GM12878 (cell line): ENCODE measurements around the gene CTDP1. TPM values are rescaled to one million over a fixed set of nuclear protein-coding genes. Genes with fewer than 3 reads are reported as not detected.

Source experiments
- ATAC-seq: fragments of 200-7000 bp; cut with Tn5 transposase; 3 replicates; pipeline ENCODE4 v1.9.1; 2020; ENCODE audit warnings: mild to moderate bottlenecking, moderate library complexity
- BruUV-seq: library from RNA; stranded (reverse); fragments of 400-500 nt; replicated peaks from 2 replicates; lab custom pipeline; 2021; lab: Mats Ljungman, UMichigan
- CTCF ChIA-PET: fragments of 300-600 bp; sonication (Branson Sonifier 250); formaldehyde crosslinking; extraction: SDS; loops from one replicate; lab custom pipeline; 2021; ENCODE audit warnings: inconsistent platforms; lab: Yijun Ruan, JAX
- POLR2A ChIA-PET: fragments of 350-600 bp; formaldehyde crosslinking; extraction: SDS; loops from one replicate; lab custom pipeline; 2021; ENCODE audit warnings: inconsistent platforms; lab: Charles Lee
- RAD21 ChIA-PET: fragments of 300-600 bp; sonication (Branson Sonifier 250); formaldehyde crosslinking; loops from one replicate; lab custom pipeline; 2023; ENCODE audit warnings: antibody characterized with exemption; ENCODE audit not compliant: unreplicated experiment; lab: Charles Lee
- SMC1A ChIA-PET: fragments of 300-600 bp; sonication (Branson Sonifier 250); formaldehyde crosslinking; loops from one replicate; lab custom pipeline; 2023; ENCODE audit not compliant: unreplicated experiment, uncharacterized antibody; lab: Charles Lee
- DNase-seq: peaks from one replicate; pipeline ENCODE4 v3.0.0-alpha.2; 2011; ENCODE audit warnings: low read depth, low spot score
- FAIRE-seq: peaks from 3 replicates; lab custom pipeline; 2011; peaks lifted over from hg19 to GRCh38; lab: Jason Lieb, UNC
- H2AFZ ChIP-seq: 2 replicates; pipeline ENCODE4 v1.6.0; 2011; ENCODE audit warnings: low read depth, low read length, control low read depth; ENCODE audit not compliant: control insufficient read depth
- H3K27ac ChIP-seq: 2 replicates; pipeline ENCODE4 v1.5.1; 2011; ENCODE audit warnings: control low read depth; ENCODE audit not compliant: control insufficient read depth, insufficient read depth
- H3K27me3 ChIP-seq, 2 experiments: replicated peaks in 1 of 2; 2 replicates each; pipeline versions ENCODE4 v1.6.0 to v1.6.1; 2011; ENCODE audit warnings: low read length in 1 of 2; ENCODE audit not compliant: control insufficient read depth in 2 of 2, insufficient read depth in 2 of 2
- H3K36me3 ChIP-seq, 2 experiments: 2 replicates each; pipeline ENCODE4 v1.5.1; 2011; ENCODE audit warnings: low read length in 1 of 2; ENCODE audit not compliant: control insufficient read depth in 2 of 2, insufficient read depth in 2 of 2
- H3K4me1 ChIP-seq: 2 replicates; pipeline ENCODE4 v1.6.1; 2011; ENCODE audit warnings: mild to moderate bottlenecking, low read length, moderate library complexity, mixed read lengths; ENCODE audit not compliant: control insufficient read depth, insufficient read depth
- H3K4me2 ChIP-seq: 2 replicates; pipeline ENCODE4 v1.6.0; 2011; ENCODE audit warnings: control low read depth; ENCODE audit not compliant: control insufficient read depth, insufficient read depth
- H3K4me3 ChIP-seq: fragments of 200-600 bp; sonication (generic); 2 replicates; pipeline ENCODE4 v1.5.1; 2016
- H3K79me2 ChIP-seq: 2 replicates; pipeline ENCODE4 v1.6.0; 2011; ENCODE audit warnings: low read length; ENCODE audit not compliant: control insufficient read depth, insufficient read depth
- H3K9ac ChIP-seq: 2 replicates; pipeline ENCODE4 v1.8.0; 2011; ENCODE audit warnings: low read length, control low read depth, mixed read lengths; ENCODE audit not compliant: control insufficient read depth, insufficient read depth
- H3K9me3 ChIP-seq: replicated peaks from 3 replicates; pipeline ENCODE4 v1.5.1; 2011; ENCODE audit warnings: mild to moderate bottlenecking, low read length; ENCODE audit not compliant: control insufficient read depth, insufficient read depth
- H4K20me1 ChIP-seq: 2 replicates; pipeline ENCODE4 v1.6.0; 2011; ENCODE audit not compliant: control insufficient read depth, insufficient read depth
- ETV6 ChIP-seq, 2 experiments: fragments of 450-650 bp in 1 of 2; IDR thresholded peaks in 1 of 2; conservative IDR thresholded peaks in 1 of 2; 2 replicates each; pipeline ENCODE4 v1.6.1; 2014; ENCODE audit warnings: antibody characterized with exemption in 1 of 2, borderline replicate concordance in 1 of 2, low read depth in 1 of 2, mild to moderate bottlenecking in 1 of 2, moderate library complexity in 1 of 2
- FOS ChIP-seq: IDR thresholded peaks from 3 replicates; pipeline ENCODE4 v1.6.1; 2011; ENCODE audit warnings: borderline replicate concordance; ENCODE audit not compliant: insufficient read length; ENCODE audit errors: extremely low read depth
- HDAC6 ChIP-seq: fragments of 200-600 bp; sonication (generic); IDR thresholded peaks from one replicate; pipeline ENCODE4 v1.8.0; 2017; ENCODE audit warnings: antibody characterized with exemption; ENCODE audit not compliant: unreplicated experiment
- IKZF1 ChIP-seq: fragments of 450-650 bp; conservative IDR thresholded peaks from 2 replicates; pipeline ENCODE4 v1.6.1; 2017; ENCODE audit warnings: antibody characterized with exemption, mild to moderate bottlenecking
- IKZF2 ChIP-seq, 2 experiments: fragments of 450-650 bp; IDR thresholded peaks; 2 replicates each; pipeline ENCODE4 v1.6.1; 2017; ENCODE audit warnings: mild to moderate bottlenecking in 2 of 2, moderate library complexity in 2 of 2
- MAX ChIP-seq: IDR thresholded peaks from 2 replicates; pipeline ENCODE4 v1.6.1; 2012; ENCODE audit warnings: low read depth, low read length, improper control_type of control experiment
- MLLT1 ChIP-seq: fragments of 450-650 bp; IDR thresholded peaks from 2 replicates; pipeline ENCODE4 v1.6.1; 2016; ENCODE audit warnings: mild to moderate bottlenecking
- MXI1 ChIP-seq: fragments of 150-350 bp; IDR thresholded peaks from 2 replicates; pipeline ENCODE4 v1.6.1; 2011; ENCODE audit warnings: low read depth, mild to moderate bottlenecking, inconsistent platforms, low read length, improper control_type of control experiment
- RAD21 ChIP-seq: IDR thresholded peaks from 2 replicates; pipeline ENCODE4 v1.6.1; 2011; ENCODE audit warnings: mild to moderate bottlenecking, low read depth, low read length, moderate library complexity; ENCODE audit not compliant: insufficient read depth
- SRF ChIP-seq, 2 experiments: IDR thresholded peaks; 2 replicates each; pipeline ENCODE4 v1.6.1; 2011; ENCODE audit warnings: low read depth in 2 of 2, low read length in 2 of 2, mild to moderate bottlenecking in 1 of 2, moderate library complexity in 1 of 2
- YBX1 ChIP-seq: fragments of 450-650 bp; IDR thresholded peaks from 2 replicates; pipeline ENCODE4 v1.6.1; 2016; ENCODE audit warnings: antibody characterized with exemption
- WGBS: methylation state at CpG from one replicate; pipeline ENCODE4 v1.1.6; 2016; ENCODE audit warnings: low lambda C conversion rate; ENCODE audit not compliant: insufficient replicate concordance, insufficient coverage; ENCODE audit errors: missing lambda C conversion rate; 5-methylcytosine and 5-hydroxymethylcytosine counted together
- in situ Hi-C: fragments of 300-500 bp; cut with MboI; formaldehyde crosslinking; loops from 9 replicates; pipeline ENCODE4 v1.14.3; 2018; ENCODE audit warnings: mixed read lengths
- intact Hi-C: fragments of 100-400 bp; cut with micrococcal nuclease; formaldehyde crosslinking; loops from one replicate; pipeline ENCODE4 v1.14.2; 2022; ENCODE audit not compliant: unreplicated experiment
- polyA plus RNA-seq, 11 experiments: library from polyadenylated mRNA; depleted of rRNA in 4 of 11; unstranded in 6 of 11; stranded (reverse) in 5 of 11; fragments of >200 nt; fragmentation: Nextera tagmentation in 4 of 11; fragmentation: Illumina TruSeq in 1 of 11; extraction: Ambion mirVana in 4 of 11; extraction: Trizol in 1 of 11; gene quantifications; 1 replicate in 1 of 11; 2 replicates in 10 of 11; pipeline versions ENCODE4 v1.2.1 to v1.2.3, GENCODE V29; 2011 to 2016; ENCODE audit warnings: inconsistent platforms in 2 of 11, missing spikeins in 2 of 11, low read depth in 1 of 11
- total RNA-seq, 4 experiments: library from RNA; depleted of rRNA in 3 of 4; stranded (reverse); fragments of >200 nt in 3 of 4; fragmentation: Illumina TruSeq in 1 of 4; extraction: Trizol in 1 of 4; gene quantifications; 2 replicates each; pipeline versions ENCODE4 v1.2.1 to v1.2.3, GENCODE V29; 2013 to 2021

Gene CTDP1
- total and polyA plus RNA-seq, 10 of the 15 experiments (the other 5 are each of a cell fraction or from before 2014, with no cell fraction given), result 0.32 to 31.3 (median 8.8) TPM

GRCh38 chr18:79765491-79766245 lies 86.1 kb downstream of the CTDP1 start:
- RAD21 ChIA-PET, result no interaction called here
- 50% methylated on average over 14 of the region's 14 CpGs for WGBS

GRCh38 chr18:79766308-79766707 lies 86.7 kb downstream of the CTDP1 start:
- H3K4me1 ChIP-seq, result no peaks in the 10 kb centered on the region
- H3K4me3 ChIP-seq, result no peak overlapping the region
- 52% methylated on average over 16 of the region's 16 CpGs for WGBS
- CTCF ChIA-PET, result no interaction called here
- no peak for FAIRE-seq
- no TSS peak for BruUV-seq
- in situ Hi-C loops (no loop called here), intact Hi-C loops (no loop called here)
- no peak for DNase-seq
- SMC1A ChIA-PET, result interaction anchor here (1.1 kb wide), 1 partner anchor 10 kb away, joined by 3 read pairs; no protein-coding TSS in a partner anchor
- no peaks in the 10 kb centered on the region for H3K27me3 ChIP-seq
- H4K20me1 ChIP-seq, result no peaks in the 10 kb centered on the region
- H3K36me3 ChIP-seq, result no peaks in the 10 kb centered on the region
- no peaks in the 10 kb centered on the region for H3K79me2 ChIP-seq
- no peak overlapping the region for H2AFZ ChIP-seq
- no peak overlapping the region for H3K27ac ChIP-seq
- H3K9me3 ChIP-seq, result no peaks in the 10 kb centered on the region; the same call in 2 of the 3 replicates
- no peak for ATAC-seq
- no peak overlapping the region for H3K9ac ChIP-seq
- POLR2A ChIA-PET, result no interaction called here
- no peak overlapping the region for H3K4me2 ChIP-seq
- RAD21 ChIA-PET, result no interaction called here
- TF ChIP-seq HDAC6 (no peak), MXI1 (no peak), MAX (no peak), IKZF1 (no peak), FOS (no peak), ETV6 (conservative IDR thresholded peaks at IDR 0.05 in 1 of 2, IDR thresholded peaks at IDR 0.05 in 1 of 2; ENCODE audit: borderline replicate concordance in 1 of 2, low read depth in 1 of 2) (no peak), IKZF2 (IDR thresholded peaks at IDR 0.05) (no peak), RAD21 (no peak), YBX1 (no peak), SRF (IDR thresholded peaks at IDR 0.05; ENCODE audit: low read depth in 2 of 2, low read length in 2 of 2) (no peak)

More at GRCh38 chr18:79765491-79766245, 86.1 kb downstream of the CTDP1 start:
- Histone ChIP-seq H3K9ac (no peak overlapping the region), H3K4me1 (no peaks in the 10 kb centered on the region), H3K27ac (no peak overlapping the region), H3K4me2 (no peak overlapping the region), H3K36me3 (no peaks in the 10 kb centered on the region), H2AFZ (no peak overlapping the region), H3K79me2 (no peaks in the 10 kb centered on the region), H4K20me1 (no peaks in the 10 kb centered on the region), H3K9me3 (no peaks in the 10 kb centered on the region; the same call in 2 of the 3 replicates), H3K27me3 (no peaks in the 10 kb centered on the region), H3K4me3 (no peak overlapping the region)
- DNase-seq (no peak), FAIRE-seq (no peak), ATAC-seq (no peak)
- ChIA-PET SMC1A (interaction anchor here (1.1 kb wide), 1 partner anchor 11 kb away, joined by 3 read pairs; no protein-coding TSS in a partner anchor), CTCF (no interaction called here), POLR2A (no interaction called here)
- BruUV-seq, result no TSS peak
- no peak for TF ChIP-seq MLLT1
- intact Hi-C loops, result no loop called here
- in situ Hi-C loops, result no loop called here
